NCI-H510A treated with DMSO at 0.1 percent for 48 hours (cell line): ENCODE results near the gene DTX3.
A peak's percentile ranks its signal among the peaks of the same experiment; 100 is the strongest.
"Not testable (repeated sequence)": the region's sequence is repeated elsewhere in the genome, so short reads cannot be mapped to it uniquely, and the experiment has no call there.

Experiments
- DNase-seq: peaks from one replicate; lab custom pipeline; 2025; lab: John Stamatoyannopoulos, UW

Gene DTX3

GRCh38 chr12:57604454-57604991, at the start of gene DTX3:
DTX3 (plus strand) TSS chr12:57604824; CDS start chr12:57606518, 1,694 bp downstream.
- DNase-seq = peak; percentile 61

GRCh38 chr12:57554897-57555296, 49.7 kb upstream of the DTX3 start:
- DNase-seq = no peak

GRCh38 chr12:57558864-57559263, 45.8 kb upstream of the DTX3 start:
- no peak for DNase-seq

- no peak for DNase-seq
Measured at GRCh38 chr12:57560516-57560915, 44.1 kb upstream of the DTX3 start.

- not testable (repeated sequence) for DNase-seq
Measured at GRCh38 chr12:57561117-57561516, 43.5 kb upstream of the DTX3 start.

GRCh38 chr12:57563358-57563757, 41.3 kb upstream of the DTX3 start:
- no peak for DNase-seq

- no peak for DNase-seq
Measured at GRCh38 chr12:57564178-57564740, 40.4 kb upstream of the DTX3 start.

- no peak for DNase-seq
Measured at GRCh38 chr12:57568838-57569237, 35.8 kb upstream of the DTX3 start.

GRCh38 chr12:57569858-57570257, 34.8 kb upstream of the DTX3 start:
- DNase-seq = no peak

GRCh38 chr12:57570438-57570837, 34.2 kb upstream of the DTX3 start:
- DNase-seq = not testable (repeated sequence)

- DNase-seq = no peak
Measured at GRCh38 chr12:57571926-57572762, 32.5 kb upstream of the DTX3 start.

GRCh38 chr12:57574795-57575194, 29.8 kb upstream of the DTX3 start:
- DNase-seq = no peak

GRCh38 chr12:57575771-57576612, 28.6 kb upstream of the DTX3 start:
- DNase-seq = no peak

GRCh38 chr12:57576613-57577160, 27.9 kb upstream of the DTX3 start:
- DNase-seq = no peak

- no peak for DNase-seq
Measured at GRCh38 chr12:57577981-57578758, 26.5 kb upstream of the DTX3 start.

GRCh38 chr12:57579011-57579410, 25.6 kb upstream of the DTX3 start:
- DNase-seq = no peak

- DNase-seq = no peak
Measured at GRCh38 chr12:57579677-57580465, 24.8 kb upstream of the DTX3 start.

- DNase-seq = no peak
Measured at GRCh38 chr12:57580466-57580795, 24.2 kb upstream of the DTX3 start.

- no peak for DNase-seq
Measured at GRCh38 chr12:57581802-57582201, 22.8 kb upstream of the DTX3 start.

GRCh38 chr12:57582440-57582839, 22.2 kb upstream of the DTX3 start:
- no peak for DNase-seq
